ENCODE data around the gene LRRC74B.
"Not testable (repeated sequence)": the region's sequence is repeated elsewhere in the genome, so short reads cannot be mapped to it uniquely, and the experiment has no call there.

The LRRC74B gene

GRCh38 chr22:21033895-21034294 lies 11.9 kb upstream of the LRRC74B start:
- peak; percentile 41 for DNase-seq (ENCODE audit: low read depth)
- no peak for TF ChIP-seq CTCF (IDR thresholded peaks at IDR 0.05; ENCODE audit: insufficient read depth, low read depth, low read length, missing control alignments)
- H3K4me3 ChIP-seq (ENCODE audit: low read depth, low read length) = no peak overlapping the region

- no peak for TF ChIP-seq CTCF (IDR thresholded peaks at IDR 0.05; ENCODE audit: insufficient read depth, low read depth, low read length, missing control alignments)
- no peak overlapping the region for H3K4me3 ChIP-seq (ENCODE audit: low read depth, low read length)
- DNase-seq (ENCODE audit: low read depth) = no peak
Observed at GRCh38 chr22:21034989-21035388, 10.8 kb upstream of the LRRC74B start.

GRCh38 chr22:21038405-21038804 lies 7.3 kb upstream of the LRRC74B start:
- DNase-seq (ENCODE audit: low read depth) = no peak
- no peak overlapping the region for H3K4me3 ChIP-seq (ENCODE audit: low read depth, low read length)
- no peak for TF ChIP-seq CTCF (IDR thresholded peaks at IDR 0.05; ENCODE audit: insufficient read depth, low read depth, low read length, missing control alignments)

- H3K4me3 ChIP-seq (ENCODE audit: low read depth, low read length); DNase-seq (ENCODE audit: low read depth): not testable (repeated sequence)
Observed at GRCh38 chr22:21039158-21039557, 6.6 kb upstream of the LRRC74B start.

GRCh38 chr22:21041937-21042336 lies 3.8 kb upstream of the LRRC74B start:
- no peak overlapping the region for H3K4me3 ChIP-seq (ENCODE audit: low read depth, low read length)
- TF ChIP-seq CTCF (IDR thresholded peaks at IDR 0.05; ENCODE audit: insufficient read depth, low read depth, low read length, missing control alignments) = no peak
- no peak for DNase-seq (ENCODE audit: low read depth)

GRCh38 chr22:21042978-21043859 lies 2.5 kb upstream of the LRRC74B start:
- H3K4me3 ChIP-seq (ENCODE audit: low read depth, low read length) = no peak overlapping the region
- no peak for TF ChIP-seq CTCF (IDR thresholded peaks at IDR 0.05; ENCODE audit: insufficient read depth, low read depth, low read length, missing control alignments)
- DNase-seq (ENCODE audit: low read depth) = no peak

GRCh38 chr22:21043860-21044535 lies 1.7 kb upstream of the LRRC74B start:
- TF ChIP-seq CTCF (IDR thresholded peaks at IDR 0.05; ENCODE audit: insufficient read depth, low read depth, low read length, missing control alignments) = no peak
- no peak for DNase-seq (ENCODE audit: low read depth)
- no peak overlapping the region for H3K4me3 ChIP-seq (ENCODE audit: low read depth, low read length)
